ENCODE results near the gene TMEM132E. TPM values are rescaled to one million over a fixed set of nuclear protein-coding genes. Genes with fewer than 3 reads are reported as not detected.

TMEM132E gene
- total RNA-seq, 1 donor from 2014 or later = 3.6 TPM

DNA sequence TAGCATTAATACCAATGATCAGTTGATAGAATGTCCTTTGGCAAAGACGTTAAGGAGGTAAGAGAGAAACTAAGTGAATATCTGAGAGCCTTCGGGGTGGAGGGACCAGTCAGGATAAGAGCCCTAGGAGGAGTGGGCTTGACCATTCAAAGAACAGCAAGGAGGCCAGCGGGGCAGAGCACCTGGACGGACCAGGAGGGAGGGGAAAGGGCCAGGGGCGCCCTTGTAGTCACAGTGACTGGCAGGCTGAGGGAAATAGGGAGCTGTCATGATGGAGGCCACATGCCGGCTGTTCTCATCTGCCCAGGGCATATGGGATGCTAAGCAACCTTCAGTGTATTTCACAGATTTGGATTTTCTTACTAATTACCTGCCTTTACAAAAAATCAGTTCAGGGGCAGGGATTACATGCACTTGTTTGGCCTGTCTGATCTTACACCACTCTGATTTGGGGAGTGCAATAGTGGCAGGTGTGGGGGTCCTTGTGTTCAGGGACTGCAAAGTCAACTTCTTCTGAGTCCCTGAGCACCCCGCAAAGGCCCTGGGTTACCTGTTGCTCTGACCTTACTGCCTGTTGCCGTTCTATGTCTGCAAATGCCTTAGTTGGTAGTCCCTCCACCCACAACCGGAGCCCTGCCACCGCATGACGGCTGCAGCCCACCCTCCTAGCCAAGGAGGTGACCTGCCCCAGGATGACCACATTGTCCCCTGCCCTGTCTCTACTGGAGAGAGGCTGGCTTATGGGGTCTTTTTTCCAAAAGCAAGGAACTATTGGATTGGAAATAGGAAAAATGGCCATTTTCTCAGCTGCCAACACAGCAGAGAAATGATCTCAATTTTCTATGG is 10.0 kb downstream of the TMEM132E start:
- Mint-ChIP-seq H3K4me3 (no peak overlapping the region), H3K4me1 (no peaks in the 10 kb centered on the region), H3K36me3 (ENCODE audit: low read depth) (no peaks in the 10 kb centered on the region), H3K27me3 (ENCODE audit: low read depth) (peaks cover 81% of the 10 kb centered on the region), H3K9me3 (no peaks in the 10 kb centered on the region), H3K27ac (ENCODE audit: unreplicated experiment) (no peak overlapping the region)
- TF ChIP-seq, protein P1, sequence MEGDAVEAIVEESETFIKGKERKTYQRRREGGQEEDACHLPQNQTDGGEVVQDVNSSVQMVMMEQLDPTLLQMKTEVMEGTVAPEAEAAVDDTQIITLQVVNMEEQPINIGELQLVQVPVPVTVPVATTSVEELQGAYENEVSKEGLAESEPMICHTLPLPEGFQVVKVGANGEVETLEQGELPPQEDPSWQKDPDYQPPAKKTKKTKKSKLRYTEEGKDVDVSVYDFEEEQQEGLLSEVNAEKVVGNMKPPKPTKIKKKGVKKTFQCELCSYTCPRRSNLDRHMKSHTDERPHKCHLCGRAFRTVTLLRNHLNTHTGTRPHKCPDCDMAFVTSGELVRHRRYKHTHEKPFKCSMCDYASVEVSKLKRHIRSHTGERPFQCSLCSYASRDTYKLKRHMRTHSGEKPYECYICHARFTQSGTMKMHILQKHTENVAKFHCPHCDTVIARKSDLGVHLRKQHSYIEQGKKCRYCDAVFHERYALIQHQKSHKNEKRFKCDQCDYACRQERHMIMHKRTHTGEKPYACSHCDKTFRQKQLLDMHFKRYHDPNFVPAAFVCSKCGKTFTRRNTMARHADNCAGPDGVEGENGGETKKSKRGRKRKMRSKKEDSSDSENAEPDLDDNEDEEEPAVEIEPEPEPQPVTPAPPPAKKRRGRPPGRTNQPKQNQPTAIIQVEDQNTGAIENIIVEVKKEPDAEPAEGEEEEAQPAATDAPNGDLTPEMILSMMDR (conservative IDR thresholded peaks at IDR 0.05) = no peak
- no peak for DNase-seq (ENCODE audit: low read depth, low spot score)

- DNase-seq (ENCODE audit: low read depth, low spot score) = no peak
- no peak overlapping the region for H3K27ac Mint-ChIP-seq (ENCODE audit: unreplicated experiment)
- H3K4me3 Mint-ChIP-seq = no peak overlapping the region
- H3K9me3 Mint-ChIP-seq = no peaks in the 10 kb centered on the region
- peaks cover 4% of the 10 kb centered on the region for H3K4me1 Mint-ChIP-seq
- peaks cover 58% of the 10 kb centered on the region for H3K27me3 Mint-ChIP-seq (ENCODE audit: low read depth)
- TF ChIP-seq, protein P1 (conservative IDR thresholded peaks at IDR 0.05) = no peak
- no peaks in the 10 kb centered on the region for H3K36me3 Mint-ChIP-seq (ENCODE audit: low read depth)
Observed at GRCh38 chr17:34592002-34592401, 12.6 kb downstream of the TMEM132E start.

GRCh38 chr17:34596920-34597319 is 17.5 kb downstream of the TMEM132E start:
- Mint-ChIP-seq H3K27me3 (ENCODE audit: low read depth) (peaks cover 21% of the 10 kb centered on the region), H3K9me3 (no peaks in the 10 kb centered on the region), H3K4me3 (no peak overlapping the region), H3K27ac (ENCODE audit: unreplicated experiment) (no peak overlapping the region), H3K4me1 (peaks cover 34% of the 10 kb centered on the region), H3K36me3 (ENCODE audit: low read depth) (no peaks in the 10 kb centered on the region)
- TF ChIP-seq, protein P1 (conservative IDR thresholded peaks at IDR 0.05) = no peak
- DNase-seq (ENCODE audit: low read depth, low spot score) = no peak

GRCh38 chr17:34598161-34598776 is 18.9 kb downstream of the TMEM132E start:
- no peak overlapping the region for H3K27ac Mint-ChIP-seq (ENCODE audit: unreplicated experiment)
- DNase-seq (ENCODE audit: low read depth, low spot score) = peak; percentile 46
- no peaks in the 10 kb centered on the region for H3K9me3 Mint-ChIP-seq
- peaks cover 41% of the 10 kb centered on the region for H3K4me1 Mint-ChIP-seq
- no peaks in the 10 kb centered on the region for H3K36me3 Mint-ChIP-seq (ENCODE audit: low read depth)
- peaks cover 15% of the 10 kb centered on the region for H3K27me3 Mint-ChIP-seq (ENCODE audit: low read depth)
- no peak overlapping the region for H3K4me3 Mint-ChIP-seq
- TF ChIP-seq, protein P1 (conservative IDR thresholded peaks at IDR 0.05) = no peak

- Mint-ChIP-seq H3K4me3 (no peak overlapping the region), H3K36me3 (ENCODE audit: low read depth) (no peaks in the 10 kb centered on the region), H3K9me3 (no peaks in the 10 kb centered on the region), H3K27ac (ENCODE audit: unreplicated experiment) (no peak overlapping the region), H3K4me1 (peaks cover 47% of the 10 kb centered on the region), H3K27me3 (ENCODE audit: low read depth) (peaks cover 4% of the 10 kb centered on the region)
- DNase-seq (ENCODE audit: low read depth, low spot score) = no peak
- TF ChIP-seq, protein P1 (conservative IDR thresholded peaks at IDR 0.05) = no peak
Observed at GRCh38 chr17:34601416-34601815, 22.0 kb downstream of the TMEM132E start.

Data from neural crest cell (in vitro differentiated cells).